Mucosa of stomach (tissue), 1 donor: ENCODE data around the gene INSM2.

Experiments
- H3K27me3 ChIP-seq: one replicate; pipeline ENCODE4 v1.7.0; 2013; ENCODE audit warnings: mild to moderate bottlenecking, low read length; ENCODE audit not compliant: control insufficient read depth, insufficient read depth
- H3K36me3 ChIP-seq: one replicate; pipeline ENCODE4 v1.7.0; 2013; ENCODE audit warnings: low read length; ENCODE audit not compliant: control insufficient read depth, insufficient read depth
- H3K4me1 ChIP-seq: one replicate; pipeline ENCODE4 v1.7.0; 2013; ENCODE audit warnings: mild to moderate bottlenecking, low read length; ENCODE audit not compliant: control insufficient read depth, insufficient read depth
- H3K4me3 ChIP-seq: one replicate; pipeline ENCODE4 v1.7.0; 2013; ENCODE audit warnings: low read length
- H3K9ac ChIP-seq: one replicate; pipeline ENCODE4 v1.7.0; 2013; ENCODE audit warnings: mild to moderate bottlenecking, low read length, moderate library complexity
- H3K9me3 ChIP-seq: one replicate; pipeline ENCODE4 v1.7.0; 2013; ENCODE audit warnings: mild to moderate bottlenecking, low read length, moderate library complexity; ENCODE audit not compliant: control insufficient read depth
- donor health status: Pancreatic carcinoma.

INSM2 gene

GRCh38 chr14:35525695-35526094 lies 8.3 kb upstream of the INSM2 start:
- H3K9ac ChIP-seq: no peak overlapping the region
- H3K27me3 ChIP-seq: no peaks in the 10 kb centered on the region
- H3K4me3 ChIP-seq: no peak overlapping the region
- H3K9me3 ChIP-seq: no peaks in the 10 kb centered on the region
- no peaks in the 10 kb centered on the region for H3K36me3 ChIP-seq
- H3K4me1 ChIP-seq: no peaks in the 10 kb centered on the region

GRCh38 chr14:35526962-35527361 lies 7.0 kb upstream of the INSM2 start:
- H3K36me3 ChIP-seq: no peaks in the 10 kb centered on the region
- no peaks in the 10 kb centered on the region for H3K4me1 ChIP-seq
- H3K9ac ChIP-seq: no peak overlapping the region
- peaks cover 6% of the 10 kb centered on the region for H3K27me3 ChIP-seq
- H3K4me3 ChIP-seq: no peak overlapping the region
- no peaks in the 10 kb centered on the region for H3K9me3 ChIP-seq

- no peak overlapping the region for H3K4me3 ChIP-seq
- peaks cover 12% of the 10 kb centered on the region for H3K4me1 ChIP-seq
- H3K9me3 ChIP-seq: no peaks in the 10 kb centered on the region
- no peaks in the 10 kb centered on the region for H3K36me3 ChIP-seq
- H3K27me3 ChIP-seq: peaks cover 43% of the 10 kb centered on the region
- H3K9ac ChIP-seq: no peak overlapping the region
Measured at GRCh38 chr14:35531960-35532747, 1.8 kb upstream of the INSM2 start.

GRCh38 chr14:35532783-35533356 lies 1.1 kb upstream of the INSM2 start:
- no peak overlapping the region for H3K4me3 ChIP-seq
- H3K27me3 ChIP-seq: peaks cover 43% of the 10 kb centered on the region
- no peaks in the 10 kb centered on the region for H3K9me3 ChIP-seq
- H3K9ac ChIP-seq: no peak overlapping the region
- H3K4me1 ChIP-seq: peaks cover 12% of the 10 kb centered on the region
- H3K36me3 ChIP-seq: no peaks in the 10 kb centered on the region

GRCh38 chr14:35534208-35534872 lies 376 bp downstream of the INSM2 start:
- Histone ChIP-seq H3K36me3 (no peaks in the 10 kb centered on the region), H3K4me1 (peaks cover 12% of the 10 kb centered on the region), H3K4me3 (no peak overlapping the region), H3K9me3 (no peaks in the 10 kb centered on the region), H3K9ac (no peak overlapping the region), H3K27me3 (peaks cover 43% of the 10 kb centered on the region)

GRCh38 chr14:35534873-35535482 lies 1.0 kb downstream of the INSM2 start:
- Histone ChIP-seq H3K9me3 (no peaks in the 10 kb centered on the region), H3K36me3 (no peaks in the 10 kb centered on the region), H3K9ac (no peak overlapping the region), H3K27me3 (peaks cover 43% of the 10 kb centered on the region), H3K4me3 (no peak overlapping the region), H3K4me1 (peaks cover 12% of the 10 kb centered on the region)

GRCh38 chr14:35535483-35536112 lies 1.6 kb downstream of the INSM2 start:
- Histone ChIP-seq H3K9me3 (no peaks in the 10 kb centered on the region), H3K27me3 (peaks cover 43% of the 10 kb centered on the region), H3K4me3 (no peak overlapping the region), H3K4me1 (peaks cover 12% of the 10 kb centered on the region), H3K9ac (no peak overlapping the region), H3K36me3 (no peaks in the 10 kb centered on the region)

- no peak overlapping the region for H3K9ac ChIP-seq
- peaks cover 13% of the 10 kb centered on the region for H3K27me3 ChIP-seq
- H3K9me3 ChIP-seq: no peaks in the 10 kb centered on the region
- no peak overlapping the region for H3K4me3 ChIP-seq
- peaks cover 8% of the 10 kb centered on the region for H3K4me1 ChIP-seq
- peaks cover 4% of the 10 kb centered on the region for H3K36me3 ChIP-seq
Measured at GRCh38 chr14:35539969-35540368, 6.0 kb downstream of the INSM2 start.

- no peaks in the 10 kb centered on the region for H3K4me1 ChIP-seq
Measured at GRCh38 chr14:35543006-35543405, 9.0 kb downstream of the INSM2 start.

GRCh38 chr14:35549551-35549950 lies 15.6 kb downstream of the INSM2 start:
- no peaks in the 10 kb centered on the region for H3K9me3 ChIP-seq
- H3K4me3 ChIP-seq: no peak overlapping the region
- no peaks in the 10 kb centered on the region for H3K27me3 ChIP-seq
- no peak overlapping the region for H3K9ac ChIP-seq
- no peaks in the 10 kb centered on the region for H3K4me1 ChIP-seq
- H3K36me3 ChIP-seq: no peaks in the 10 kb centered on the region

More at GRCh38 chr14:35543006-35543405, 9.0 kb downstream of the INSM2 start:
- H3K4me3 ChIP-seq: no peak overlapping the region
- H3K9me3 ChIP-seq: no peaks in the 10 kb centered on the region
- no peak overlapping the region for H3K9ac ChIP-seq
- no peaks in the 10 kb centered on the region for H3K27me3 ChIP-seq
- peaks cover 4% of the 10 kb centered on the region for H3K36me3 ChIP-seq

- Histone ChIP-seq H3K9me3 (no peaks in the 10 kb centered on the region), H3K27me3 (no peaks in the 10 kb centered on the region), H3K4me1 (no peaks in the 10 kb centered on the region), H3K36me3 (no peaks in the 10 kb centered on the region), H3K4me3 (no peak overlapping the region), H3K9ac (no peak overlapping the region)
Measured at GRCh38 chr14:35551081-35551480, 17.1 kb downstream of the INSM2 start.
